Tracheal epithelial cell (primary cell): Measurements from ENCODE around the gene NUDT14. TPM values are rescaled to one million over a fixed set of nuclear protein-coding genes. Genes with fewer than 3 reads are reported as not detected.

Experiments used
- total RNA-seq: library from RNA; depleted of rRNA; stranded (reverse); fragments of >200 nt; gene quantifications from 2 replicates; pipeline ENCODE4 v1.2.1, GENCODE V29; 2014

Gene NUDT14
- 36.9 and 39.2 TPM in 2 replicates for total RNA-seq

DNA sequence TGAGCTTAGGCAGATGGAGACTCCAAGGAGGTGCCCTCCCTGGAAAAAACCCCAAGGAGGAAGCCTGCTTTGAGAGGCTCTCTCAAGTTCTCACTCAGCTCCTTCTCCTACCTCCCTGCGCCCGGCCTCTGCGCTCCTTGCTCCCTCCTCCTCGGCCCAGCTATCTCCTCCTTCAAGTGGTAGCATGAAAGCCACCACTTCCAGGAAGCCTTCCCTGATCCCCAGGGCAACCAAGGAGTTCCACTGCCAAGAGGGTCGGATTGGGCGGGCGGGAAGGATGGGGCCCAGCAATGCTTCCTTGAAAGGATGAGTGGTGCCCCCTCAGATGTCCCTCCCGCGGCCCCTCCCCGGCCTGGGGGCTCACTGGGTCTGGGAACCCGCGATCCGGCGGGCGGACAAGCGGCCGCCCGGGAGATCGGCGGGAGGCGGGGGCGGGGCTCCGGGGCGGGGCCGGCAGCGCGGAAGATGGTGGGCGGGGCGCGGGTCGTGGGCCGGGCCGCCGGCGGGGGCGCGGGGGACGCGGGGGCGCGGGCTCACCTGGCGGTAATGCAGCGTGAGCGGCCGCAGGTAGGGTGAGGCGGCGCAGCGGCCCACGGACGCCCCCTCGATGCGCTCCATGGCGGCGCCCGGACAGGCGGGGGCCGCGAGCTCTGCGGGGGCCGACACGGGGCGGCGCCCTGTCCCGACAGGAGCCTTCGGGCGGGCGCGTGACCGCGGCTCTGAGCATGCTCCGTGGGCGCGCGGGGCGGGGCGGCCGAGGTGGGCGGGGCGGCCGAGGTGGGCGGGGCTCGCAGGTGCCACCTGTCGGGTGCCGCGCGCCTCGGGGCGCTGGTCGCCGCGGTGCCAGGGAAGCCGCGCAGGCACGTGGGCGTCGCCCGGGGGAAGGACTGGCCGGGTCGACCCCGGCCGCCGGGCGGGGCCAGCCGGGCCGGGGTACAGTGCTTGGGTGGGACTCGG is at the start of gene NUDT14:
TSS of gene NUDT14 (minus strand) at position 721 of the 957 bp plus-strand sequence. CDS start at position 618, 103 bp downstream.

DNA sequence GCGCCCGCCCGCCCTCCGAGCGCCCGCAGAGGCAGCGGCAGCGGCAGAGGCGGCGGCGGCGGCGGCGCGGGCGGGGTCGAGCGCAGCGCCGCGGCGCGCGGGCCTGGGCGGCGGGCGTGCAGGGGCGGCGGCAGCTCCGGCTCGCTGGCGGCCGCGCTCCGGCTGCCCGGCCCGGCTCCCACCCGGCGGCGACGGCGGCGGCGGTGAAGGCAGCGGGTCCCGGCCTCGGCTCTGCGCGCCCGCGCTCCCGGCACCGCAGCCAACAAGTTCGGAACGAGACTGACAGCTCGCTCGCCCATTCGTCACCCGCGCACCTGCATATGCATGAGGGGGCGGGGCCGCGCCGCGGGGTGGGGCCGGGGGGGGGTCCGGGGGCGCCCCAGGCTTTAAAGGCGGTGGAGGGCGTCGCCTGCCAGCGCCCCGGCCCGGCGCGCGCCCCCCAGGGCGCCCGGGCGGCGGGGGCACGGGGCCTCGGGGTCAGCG is 12.6 kb downstream of the NUDT14 start, which contains the start of gene JAG2:
TSS of gene JAG2 (minus strand) at position 281 of the 483 bp plus-strand sequence. CDS start 356 bp downstream, outside the sequence.

Other genes with a start within 250 kb of the NUDT14 start
- 423 and 574 TPM in 2 replicates for gene AHNAK2, start 202.9 kb downstream of the NUDT14 start, total RNA-seq
- gene CLBA1, start 195.5 kb downstream of the NUDT14 start, total RNA-seq, result 9.2 and 14.0 TPM in 2 replicates
- gene CDCA4, start 160.2 kb downstream of the NUDT14 start, total RNA-seq, result 53.3 and 55.7 TPM in 2 replicates
- gene GPR132, start 115.9 kb downstream of the NUDT14 start, total RNA-seq, result 0.24 TPM in 1 of 2 replicates, not detected in the other
- 17.4 and 21.7 TPM in 2 replicates for gene JAG2, start 12.5 kb downstream of the NUDT14 start, total RNA-seq
- gene BTBD6, start 67.2 kb upstream of the NUDT14 start, total RNA-seq, result 65.8 and 71.0 TPM in 2 replicates
- 22.9 and 27.5 TPM in 2 replicates for gene BRF1, start 119.7 kb upstream of the NUDT14 start, total RNA-seq
- gene PACS2, start 133.4 kb upstream of the NUDT14 start, total RNA-seq, result 42.0 and 56.1 TPM in 2 replicates
- gene TEX22, start 217.2 kb upstream of the NUDT14 start, total RNA-seq, result under 0.01 and 0.21 TPM in 2 replicates
- 32.5 and 33.2 TPM in 2 replicates for gene MTA1, start 238.5 kb upstream of the NUDT14 start, total RNA-seq